Nephron progenitor cell (in vitro differentiated cells): ENCODE measurements around the gene LOXHD1.

Experiments
- DNase-seq: peaks from one replicate; pipeline ENCODE4 v3.0.0; 2021
- H3K27ac Mint-ChIP-seq: 2 replicates; pipeline ENCODE4 v1.8.0; 2021; ENCODE audit warnings: mild to moderate bottlenecking, moderate library complexity, mixed read lengths
- H3K27me3 Mint-ChIP-seq: 2 replicates; pipeline ENCODE4 v1.8.0; 2021; ENCODE audit warnings: mild to moderate bottlenecking, low read depth, mixed read lengths; ENCODE audit not compliant: poor library complexity
- H3K36me3 Mint-ChIP-seq: 2 replicates; pipeline ENCODE4 v1.8.0; 2021; ENCODE audit warnings: low read depth, mixed read lengths
- H3K4me1 Mint-ChIP-seq: 2 replicates; pipeline ENCODE4 v1.8.0; 2021; ENCODE audit warnings: mixed read lengths
- H3K4me3 Mint-ChIP-seq: 2 replicates; pipeline ENCODE4 v1.8.0; 2021; ENCODE audit warnings: mild to moderate bottlenecking, moderate library complexity, mixed read lengths
- H3K9me3 Mint-ChIP-seq: 2 replicates; pipeline ENCODE4 v1.8.0; 2021; ENCODE audit warnings: mild to moderate bottlenecking, moderate library complexity, mixed read lengths
- TF ChIP-seq, protein P1 (sequence below): fragments of 200-600 bp; sonication (generic); IDR thresholded peaks from 2 replicates; pipeline ENCODE4 v1.5.0; 2021; ENCODE audit warnings: antibody characterized with exemption

The LOXHD1 gene

DNA sequence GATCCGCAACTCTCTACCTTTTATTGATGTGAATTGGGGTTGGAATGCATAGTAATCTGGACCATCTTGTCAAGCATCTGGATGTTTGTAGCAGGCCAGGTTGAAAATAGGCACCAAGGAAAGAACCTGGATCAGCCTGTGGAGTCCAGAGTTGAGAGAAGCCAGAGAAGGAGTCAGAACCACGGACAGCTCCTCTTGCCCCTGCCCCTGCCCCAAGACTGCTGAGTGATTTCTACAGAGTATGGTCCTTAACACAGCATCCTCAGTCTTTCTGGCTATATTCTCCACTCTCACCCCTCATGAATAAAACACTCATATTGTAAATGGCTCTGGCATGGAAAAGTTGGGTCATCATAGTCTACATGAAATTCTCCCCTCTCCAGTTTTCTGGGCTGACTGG, 154.6 kb downstream of the LOXHD1 start:
- no peaks in the 10 kb centered on the region for H3K36me3 Mint-ChIP-seq
- TF ChIP-seq, protein P1, sequence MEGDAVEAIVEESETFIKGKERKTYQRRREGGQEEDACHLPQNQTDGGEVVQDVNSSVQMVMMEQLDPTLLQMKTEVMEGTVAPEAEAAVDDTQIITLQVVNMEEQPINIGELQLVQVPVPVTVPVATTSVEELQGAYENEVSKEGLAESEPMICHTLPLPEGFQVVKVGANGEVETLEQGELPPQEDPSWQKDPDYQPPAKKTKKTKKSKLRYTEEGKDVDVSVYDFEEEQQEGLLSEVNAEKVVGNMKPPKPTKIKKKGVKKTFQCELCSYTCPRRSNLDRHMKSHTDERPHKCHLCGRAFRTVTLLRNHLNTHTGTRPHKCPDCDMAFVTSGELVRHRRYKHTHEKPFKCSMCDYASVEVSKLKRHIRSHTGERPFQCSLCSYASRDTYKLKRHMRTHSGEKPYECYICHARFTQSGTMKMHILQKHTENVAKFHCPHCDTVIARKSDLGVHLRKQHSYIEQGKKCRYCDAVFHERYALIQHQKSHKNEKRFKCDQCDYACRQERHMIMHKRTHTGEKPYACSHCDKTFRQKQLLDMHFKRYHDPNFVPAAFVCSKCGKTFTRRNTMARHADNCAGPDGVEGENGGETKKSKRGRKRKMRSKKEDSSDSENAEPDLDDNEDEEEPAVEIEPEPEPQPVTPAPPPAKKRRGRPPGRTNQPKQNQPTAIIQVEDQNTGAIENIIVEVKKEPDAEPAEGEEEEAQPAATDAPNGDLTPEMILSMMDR, result no peak
- H3K4me3 Mint-ChIP-seq, result no peak overlapping the region

GRCh38 chr18:46497129-46497528, 159.9 kb downstream of the LOXHD1 start:
- Mint-ChIP-seq H3K27me3 (peaks cover 9% of the 10 kb centered on the region), H3K36me3 (no peaks in the 10 kb centered on the region), H3K4me1 (no peaks in the 10 kb centered on the region), H3K27ac (no peak overlapping the region), H3K4me3 (no peak overlapping the region), H3K9me3 (no peaks in the 10 kb centered on the region)
- TF ChIP-seq, protein P1, result no peak
- peak; percentile 91 for DNase-seq

More for the DNA sequence above, 154.6 kb downstream of the LOXHD1 start:
- Mint-ChIP-seq H3K27ac (no peak overlapping the region), H3K9me3 (no peaks in the 10 kb centered on the region), H3K4me1 (no peaks in the 10 kb centered on the region), H3K27me3 (peaks cover 44% of the 10 kb centered on the region)
- peak; percentile 80 for DNase-seq

GRCh38 chr18:46488471-46489213, 168.4 kb downstream of the LOXHD1 start:
- H3K27ac Mint-ChIP-seq, result no peak overlapping the region
- H3K27me3 Mint-ChIP-seq, result peaks cover 24% of the 10 kb centered on the region
- no peaks in the 10 kb centered on the region for H3K9me3 Mint-ChIP-seq
- no peaks in the 10 kb centered on the region for H3K36me3 Mint-ChIP-seq
- H3K4me3 Mint-ChIP-seq, result no peak overlapping the region
- DNase-seq, result no peak
- TF ChIP-seq, protein P1, result no peak
- H3K4me1 Mint-ChIP-seq, result no peaks in the 10 kb centered on the region

GRCh38 chr18:46485675-46486194, 171.3 kb downstream of the LOXHD1 start:
- TF ChIP-seq, protein P1, result no peak
- H3K36me3 Mint-ChIP-seq, result no peaks in the 10 kb centered on the region
- no peaks in the 10 kb centered on the region for H3K4me1 Mint-ChIP-seq
- no peak overlapping the region for H3K27ac Mint-ChIP-seq
- peaks cover 23% of the 10 kb centered on the region for H3K27me3 Mint-ChIP-seq
- H3K9me3 Mint-ChIP-seq, result peaks cover 2% of the 10 kb centered on the region
- H3K4me3 Mint-ChIP-seq, result no peak overlapping the region
- DNase-seq, result no peak

- Mint-ChIP-seq H3K9me3 (peaks cover 2% of the 10 kb centered on the region), H3K36me3 (no peaks in the 10 kb centered on the region), H3K4me3 (peak overlapping the region; percentile 54), H3K4me1 (no peaks in the 10 kb centered on the region), H3K27me3 (peaks cover 23% of the 10 kb centered on the region), H3K27ac (no peak overlapping the region)
- TF ChIP-seq, protein P1, result no peak
- DNase-seq, result peak; percentile 25
Observed at GRCh38 chr18:46484971-46485370, 172.0 kb downstream of the LOXHD1 start.

DNA sequence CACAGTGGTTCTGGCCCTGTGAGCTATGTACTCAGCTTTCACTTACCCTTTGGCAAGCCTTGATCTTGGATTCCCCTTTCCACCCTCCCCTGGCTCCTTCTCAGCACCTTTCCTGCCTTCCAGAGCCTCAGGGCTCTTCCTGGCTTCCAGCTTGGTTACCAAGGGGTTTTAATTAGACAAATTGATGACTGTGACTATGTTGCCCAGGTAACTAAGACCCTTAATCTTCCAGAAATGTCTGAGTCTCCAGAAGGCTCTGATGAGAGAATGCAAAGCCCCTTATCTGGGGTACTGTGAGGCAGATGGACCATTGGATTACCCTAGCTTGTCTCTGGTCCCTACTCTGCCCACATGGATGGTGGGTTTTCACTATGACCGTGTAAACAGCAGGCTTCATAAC, 174.2 kb downstream of the LOXHD1 start:
- Mint-ChIP-seq H3K36me3 (no peaks in the 10 kb centered on the region), H3K27me3 (peaks cover 27% of the 10 kb centered on the region), H3K4me1 (no peaks in the 10 kb centered on the region), H3K9me3 (peaks cover 2% of the 10 kb centered on the region), H3K4me3 (no peak overlapping the region), H3K27ac (no peak overlapping the region)
- TF ChIP-seq, protein P1, result no peak
- DNase-seq, result no peak
